Medulla oblongata (tissue), 1 donor: ENCODE data around the gene COX7A2L.
"Not testable (repeated sequence)": the region's sequence is repeated elsewhere in the genome, so short reads cannot be mapped to it uniquely, and the experiment has no call there.

ENCODE experiments used
- DNase-seq: peaks from one replicate; pipeline ENCODE4 v3.0.0-alpha.2; 2015; ENCODE audit errors: extremely low spot score

The COX7A2L gene

GRCh38 chr2:42367835-42368234 is 6.8 kb upstream of the COX7A2L start:
- no peak for DNase-seq

GRCh38 chr2:42366411-42366810 is 5.4 kb upstream of the COX7A2L start:
- DNase-seq: no peak

- DNase-seq: no peak
These were observed 3.6 kb upstream of the COX7A2L start for GRCh38 chr2:42364658-42365057.

GRCh38 chr2:42363413-42363812 is 2.4 kb upstream of the COX7A2L start:
- DNase-seq: no peak

- DNase-seq: no peak
These were observed 789 bp upstream of the COX7A2L start for GRCh38 chr2:42361728-42362283.

GRCh38 chr2:42360493-42360889 is 526 bp downstream of the COX7A2L start:
- no peak for DNase-seq

- no peak for DNase-seq
These were observed 993 bp downstream of the COX7A2L start for GRCh38 chr2:42359965-42360483.

GRCh38 chr2:42359304-42359964 is 1.6 kb downstream of the COX7A2L start:
- DNase-seq: no peak

- DNase-seq: no peak
These were observed 7.1 kb downstream of the COX7A2L start for GRCh38 chr2:42353792-42354429.

- no peak for DNase-seq
These were observed 9.2 kb downstream of the COX7A2L start for GRCh38 chr2:42351864-42352263.

GRCh38 chr2:42350434-42351063 is 10.5 kb downstream of the COX7A2L start:
- no peak for DNase-seq

GRCh38 chr2:42348113-42348805 is 12.8 kb downstream of the COX7A2L start:
- no peak for DNase-seq

- not testable (repeated sequence) for DNase-seq
These were observed 13.5 kb downstream of the COX7A2L start for GRCh38 chr2:42347518-42347917.

- DNase-seq: not testable (repeated sequence)
These were observed 14.2 kb downstream of the COX7A2L start for GRCh38 chr2:42346856-42347255.

- DNase-seq: peak; percentile 17
These were observed 15.0 kb downstream of the COX7A2L start for GRCh38 chr2:42345986-42346385.

- DNase-seq: no peak
These were observed 18.2 kb downstream of the COX7A2L start for GRCh38 chr2:42342795-42343241.

GRCh38 chr2:42342061-42342794 is 18.8 kb downstream of the COX7A2L start:
- DNase-seq: peak; percentile 20

- no peak for DNase-seq
These were observed 19.9 kb downstream of the COX7A2L start for GRCh38 chr2:42340938-42341636.

- no peak for DNase-seq
These were observed 20.7 kb downstream of the COX7A2L start for GRCh38 chr2:42340045-42340937.
